Measurements from ENCODE around the gene IFT80.

GRCh38 chr3:160435095-160435494 lies 36.1 kb upstream of the IFT80 start:
- no peak for TF ChIP-seq CTCF (conservative IDR thresholded peaks at IDR 0.05)
- no peak for TF ChIP-seq EZH2 (IDR thresholded peaks at IDR 0.05; ENCODE audit: low read depth)

Measured in PC-9 (cell line).